ENCODE measurements around the gene CTNNA3.

The CTNNA3 gene

GRCh38 chr10:66678521-66678920 lies 1017.5 kb downstream of the CTNNA3 start:
- DNase-seq (ENCODE audit: low read depth in 1 of 2, low spot score in 1 of 2) = no peak

DNA sequence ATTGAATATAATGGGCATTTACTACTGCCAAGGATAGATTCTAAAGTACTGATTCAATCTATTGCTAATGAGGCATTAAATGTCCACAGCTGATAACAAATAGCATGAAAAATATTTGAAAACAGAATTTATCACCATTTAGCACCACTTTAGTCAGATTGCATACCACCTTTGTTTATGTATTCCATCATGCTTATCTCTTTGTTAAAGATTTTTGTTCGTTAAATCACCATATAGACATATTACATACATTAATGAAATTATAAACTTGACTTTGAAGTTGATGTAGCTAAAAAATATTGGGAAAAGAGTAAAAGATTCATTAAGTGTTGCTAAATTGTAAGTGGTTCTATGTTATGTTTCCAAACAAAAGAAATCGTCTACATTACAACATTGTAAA lies 1022.9 kb downstream of the CTNNA3 start:
- DNase-seq (ENCODE audit: low read depth in 1 of 2, low spot score in 1 of 2) = no peak

DNA sequence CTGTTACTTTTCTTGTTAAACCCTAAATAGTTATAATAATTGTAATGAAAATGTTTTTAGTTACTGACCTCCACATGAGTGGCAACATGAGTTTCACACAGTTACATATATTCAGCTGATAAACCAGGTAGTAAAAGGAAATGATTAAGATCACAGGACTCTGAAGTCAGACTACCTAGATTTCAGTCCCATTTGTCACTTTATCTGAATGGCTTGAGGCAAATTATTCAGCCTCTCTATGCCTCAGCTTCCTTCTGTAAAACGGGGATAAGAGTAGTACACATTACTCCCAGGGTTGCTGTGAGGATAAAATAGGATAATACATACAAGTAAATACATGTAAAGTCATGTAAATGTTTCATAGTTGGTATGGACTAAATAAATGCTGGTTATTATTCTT lies 1024.4 kb downstream of the CTNNA3 start:
- DNase-seq (ENCODE audit: low read depth in 1 of 2, low spot score in 1 of 2) = no peak

GRCh38 chr10:66671064-66671463 lies 1024.9 kb downstream of the CTNNA3 start:
- no peak for DNase-seq (ENCODE audit: low read depth in 1 of 2, low spot score in 1 of 2)

- DNase-seq (ENCODE audit: low read depth in 1 of 2, low spot score in 1 of 2) = no peak
These were observed 1039.5 kb downstream of the CTNNA3 start for GRCh38 chr10:66656499-66656898.

DNA sequence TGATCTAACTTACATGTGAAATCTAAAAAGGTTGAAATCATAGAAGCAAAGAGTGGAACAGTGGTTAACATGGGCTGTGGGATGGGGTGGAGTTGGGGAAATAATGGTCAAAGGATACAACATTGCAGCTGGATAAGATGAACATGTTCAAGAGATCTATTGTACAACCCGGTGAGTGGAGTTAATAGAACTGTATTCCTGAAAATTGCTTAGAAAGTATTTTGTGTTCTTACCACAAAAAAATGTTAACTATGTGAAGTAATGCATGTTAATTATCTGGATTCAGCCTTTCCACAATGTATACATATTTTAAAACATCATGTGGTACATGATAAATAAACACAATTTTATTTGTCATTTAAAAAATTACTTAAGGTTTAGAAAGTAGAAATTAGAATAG lies 1041.1 kb downstream of the CTNNA3 start:
- DNase-seq (ENCODE audit: low read depth in 1 of 2, low spot score in 1 of 2) = no peak

- no peak for DNase-seq (ENCODE audit: low read depth in 1 of 2, low spot score in 1 of 2)
These were observed 1044.5 kb downstream of the CTNNA3 start for GRCh38 chr10:66651308-66652082.

GRCh38 chr10:66649626-66650025 lies 1046.4 kb downstream of the CTNNA3 start:
- DNase-seq (ENCODE audit: low read depth in 1 of 2, low spot score in 1 of 2) = no peak

DNA sequence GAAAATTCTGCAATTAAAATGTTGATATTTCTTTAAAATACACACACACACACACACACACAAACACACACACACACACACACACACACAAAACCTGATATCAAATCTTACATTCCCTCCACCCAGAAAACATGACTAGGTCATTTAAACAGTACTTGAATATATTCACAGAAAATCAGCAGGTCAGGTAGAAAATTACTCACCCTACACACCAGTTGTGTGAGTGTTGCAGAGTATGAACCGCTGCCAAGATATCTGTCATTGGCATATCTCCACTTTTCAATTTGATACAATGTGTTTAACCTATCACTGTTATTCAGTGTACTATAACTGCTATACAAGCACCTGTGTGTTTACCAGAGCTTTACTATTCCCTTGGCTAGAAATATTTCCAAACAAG lies 1053.8 kb downstream of the CTNNA3 start:
- DNase-seq (ENCODE audit: low read depth in 1 of 2, low spot score in 1 of 2) = no peak

GRCh38 chr10:66639371-66639770 lies 1056.6 kb downstream of the CTNNA3 start:
- DNase-seq (ENCODE audit: low read depth in 1 of 2, low spot score in 1 of 2) = no peak

GRCh38 chr10:66637273-66638036 lies 1058.5 kb downstream of the CTNNA3 start:
- DNase-seq (ENCODE audit: low read depth in 1 of 2, low spot score in 1 of 2) = no peak

DNA sequence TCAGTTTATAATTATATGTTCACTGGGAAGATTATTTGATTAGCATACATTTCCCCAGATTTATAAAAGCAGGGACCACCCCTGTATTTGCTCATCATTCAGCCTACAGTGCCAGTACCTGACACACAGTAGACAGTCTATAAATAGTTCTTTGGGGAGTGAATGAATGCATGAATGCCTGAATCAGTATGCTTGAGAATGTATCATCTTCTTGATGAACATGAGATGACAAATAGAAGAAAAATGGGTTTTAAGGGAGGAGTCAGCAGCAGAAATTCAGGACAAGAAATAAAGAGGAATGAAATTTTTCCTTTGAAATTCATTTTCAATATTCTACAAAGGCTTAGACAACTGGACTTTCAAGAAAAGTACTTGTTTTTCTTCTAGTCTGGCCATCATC lies 1066.0 kb downstream of the CTNNA3 start:
- DNase-seq (ENCODE audit: low read depth in 1 of 2, low spot score in 1 of 2) = no peak

DNA sequence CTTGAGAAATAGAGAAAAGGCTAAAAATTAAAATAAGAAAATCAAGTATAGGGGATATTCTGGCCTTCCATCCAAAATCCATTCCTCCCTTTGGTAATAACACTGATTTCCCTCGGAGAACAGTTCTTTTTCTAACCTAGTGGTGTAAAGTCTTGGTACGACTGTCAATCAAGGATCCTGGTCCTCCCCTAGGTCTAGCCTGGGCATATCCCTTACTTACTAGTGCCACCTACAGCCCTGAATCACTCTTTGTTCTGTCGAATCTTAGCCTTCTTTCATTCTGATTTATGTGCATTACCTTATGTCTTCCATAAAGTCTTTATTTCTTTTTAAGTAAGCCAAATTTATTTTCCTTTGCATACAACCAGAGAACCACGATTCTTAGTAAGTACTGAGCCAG lies 1068.8 kb downstream of the CTNNA3 start:
- no peak for DNase-seq (ENCODE audit: low read depth in 1 of 2, low spot score in 1 of 2)

- no peak for DNase-seq (ENCODE audit: low read depth in 1 of 2, low spot score in 1 of 2)
These were observed 1070.0 kb downstream of the CTNNA3 start for GRCh38 chr10:66625709-66626590.

GRCh38 chr10:66622050-66622449 lies 1073.9 kb downstream of the CTNNA3 start:
- no peak for DNase-seq (ENCODE audit: low read depth in 1 of 2, low spot score in 1 of 2)

DNA sequence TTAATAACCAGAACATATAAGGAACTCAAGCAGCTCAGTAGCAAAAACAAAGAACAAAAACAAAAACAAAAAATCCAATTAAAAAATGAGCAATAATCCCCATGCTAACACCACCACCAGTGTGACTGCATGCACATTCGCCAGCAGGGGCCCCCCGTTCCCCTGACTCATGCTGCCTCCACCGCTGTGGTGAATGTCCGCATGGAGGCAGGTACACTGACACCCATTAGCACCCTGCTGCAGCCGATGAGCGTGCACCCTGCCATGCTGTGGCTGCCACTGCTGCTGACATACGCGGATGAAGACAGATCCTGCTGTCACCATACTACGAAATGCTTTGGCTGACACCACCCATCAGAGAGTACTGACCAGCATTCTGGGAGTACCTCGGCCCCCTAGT lies 1091.8 kb downstream of the CTNNA3 start:
- DNase-seq (ENCODE audit: low read depth in 1 of 2, low spot score in 1 of 2) = no peak

DNA sequence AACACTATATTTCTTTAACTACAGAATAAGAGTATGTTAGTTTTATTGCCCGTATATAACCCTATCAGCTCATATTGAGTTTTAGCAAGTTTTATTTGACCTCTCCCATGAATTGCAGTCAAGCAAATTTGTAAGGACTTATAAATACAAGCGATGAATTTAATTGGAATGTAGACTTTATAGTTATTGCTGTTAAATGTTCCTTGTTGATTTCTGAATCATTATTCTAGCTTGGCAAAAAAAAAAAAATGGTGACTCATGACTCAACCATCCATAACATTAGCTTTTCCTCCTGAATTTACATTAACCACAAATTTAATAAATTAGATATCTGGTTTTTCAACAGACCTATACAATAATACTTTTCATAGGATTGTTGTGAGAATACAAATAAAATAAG lies 1104.1 kb downstream of the CTNNA3 start:
- DNase-seq (ENCODE audit: low read depth in 1 of 2, low spot score in 1 of 2) = no peak

DNA sequence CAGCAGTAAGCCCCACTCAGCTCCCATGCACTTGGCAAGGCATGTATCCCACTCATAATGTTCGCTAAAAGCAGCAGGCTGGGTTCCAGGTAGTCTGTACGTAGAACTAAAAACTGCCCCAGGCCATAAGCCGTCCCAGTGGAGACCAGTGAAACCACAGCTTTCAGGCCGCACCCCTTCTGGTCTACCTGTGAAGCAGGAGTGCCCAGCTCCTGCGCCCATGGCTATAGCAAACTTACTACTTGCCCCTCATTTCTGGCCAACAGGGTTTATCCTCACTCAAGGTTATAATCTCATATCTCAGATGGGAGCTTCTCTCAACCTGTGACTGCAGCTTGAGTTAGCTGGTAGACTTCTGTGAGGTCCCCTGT lies 1108.3 kb downstream of the CTNNA3 start:
- no peak for DNase-seq (ENCODE audit: low read depth in 1 of 2, low spot score in 1 of 2)

- DNase-seq (ENCODE audit: low read depth in 1 of 2, low spot score in 1 of 2) = no peak
These were observed 1108.9 kb downstream of the CTNNA3 start for GRCh38 chr10:66586897-66587679.

DNA sequence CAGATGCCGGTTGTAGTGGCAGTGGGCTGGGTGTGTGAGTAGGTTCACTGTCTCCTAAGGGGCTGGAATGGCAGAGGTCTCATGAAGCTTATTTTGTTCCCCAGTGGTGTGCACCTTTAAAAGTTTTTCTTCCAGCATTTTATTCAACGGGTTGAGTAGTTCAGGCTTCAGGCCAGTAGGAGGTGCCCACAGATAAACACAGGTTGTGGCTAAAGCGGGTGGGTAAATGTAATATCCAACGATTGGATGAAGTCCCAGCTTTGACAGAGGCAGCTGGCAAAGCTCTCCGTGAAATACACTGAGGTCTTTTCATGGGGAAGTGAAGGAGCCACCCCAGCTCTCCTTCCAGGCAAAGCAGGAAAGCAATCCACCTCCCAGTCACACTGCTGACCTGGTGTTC lies 1109.9 kb downstream of the CTNNA3 start:
- DNase-seq (ENCODE audit: low read depth in 1 of 2, low spot score in 1 of 2) = no peak
